Lower leg skin (tissue), 4 donors: ENCODE data around the gene CNIH2. TPM values are rescaled to one million over a fixed set of nuclear protein-coding genes. Genes with fewer than 3 reads are reported as not detected.

ENCODE experiments used
- DNase-seq, 2 donors: peaks; one replicate each; pipeline ENCODE4 v3.0.0-alpha.2; 2019; ENCODE audit warnings: low spot score in 2 of 2
- H3K4me3 ChIP-seq: fragments of 200-600 bp; sonication (generic); 2 replicates; pipeline ENCODE4 v1.5.1; 2017; ENCODE audit warnings: mild to moderate bottlenecking, low read depth; ENCODE audit not compliant: poor library complexity, severe bottlenecking
- CTCF ChIP-seq, 3 donors: fragments of 450-650 bp; IDR thresholded peaks; one replicate each; pipeline ENCODE4 v1.5.1; 2016; ENCODE audit warnings: antibody characterized with exemption in 3 of 3, mild to moderate bottlenecking in 3 of 3, moderate library complexity in 2 of 3
- POLR2A ChIP-seq, 2 donors: fragments of 450-650 bp; IDR thresholded peaks; one replicate each; pipeline ENCODE4 v1.6.1; 2016 to 2017; ENCODE audit warnings: antibody characterized with exemption in 2 of 2, mild to moderate bottlenecking in 1 of 2, moderate library complexity in 1 of 2
- WGBS, 2 donors: methylation state at CpG; one replicate each; pipeline ENCODE4 v1.1.5; 2018; 5-methylcytosine and 5-hydroxymethylcytosine counted together
- intact Hi-C: fragments of 100-400 bp; cut with DNase I; formaldehyde crosslinking; loops from one replicate; pipeline ENCODE4 v1.15.0; 2023; ENCODE audit warnings: low total_unique reads
- total RNA-seq, 4 donors: library from RNA; depleted of rRNA; stranded (reverse); fragments of >200 nt; gene quantifications; one replicate each; pipeline ENCODE4 v1.1.0, GENCODE V29; 2016

The CNIH2 gene
- total RNA-seq, 4 donors from 2014 or later = 0.42 to 3.2 TPM; not detected in 2

GRCh38 chr11:66239998-66240780 lies 37.8 kb upstream of the CNIH2 start:
- intact Hi-C loops = no loop called here
- H3K4me3 ChIP-seq = no peak overlapping the region
- 89 to 90% methylated on average over 25 of the region's 25 CpGs for WGBS, 2 donors
- DNase-seq = no peak
- TF ChIP-seq CTCF (IDR thresholded peaks at IDR 0.05) (no peak), POLR2A (IDR thresholded peaks at IDR 0.05) (no peak)

DNA sequence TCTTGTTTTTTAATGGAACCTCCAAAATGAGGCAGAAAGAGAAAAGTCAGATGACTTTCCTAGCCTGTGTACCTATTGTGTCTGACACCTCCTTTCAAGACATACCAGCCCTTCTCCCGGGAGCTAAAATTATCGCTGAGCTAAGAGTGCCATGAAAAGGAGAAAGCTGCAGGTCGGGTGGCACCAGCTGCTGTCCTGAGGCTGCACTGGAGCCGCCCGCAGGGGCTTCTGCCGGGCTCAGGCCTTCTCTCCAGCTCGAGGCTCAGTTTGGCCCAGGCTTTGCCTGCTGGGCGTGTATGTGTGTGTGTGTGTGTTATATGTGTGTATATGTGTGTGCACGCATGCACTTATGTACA lies 37.2 kb upstream of the CNIH2 start:
- no peak overlapping the region for H3K4me3 ChIP-seq
- intact Hi-C loops = no loop called here
- 86 to 93% methylated on average over 9 of the region's 9 CpGs for WGBS, 2 donors
- no peak for DNase-seq
- TF ChIP-seq CTCF (IDR thresholded peaks at IDR 0.05) (no peak), POLR2A (IDR thresholded peaks at IDR 0.05) (no peak)

GRCh38 chr11:66242095-66242765 lies 35.7 kb upstream of the CNIH2 start:
- intact Hi-C loops = no loop called here
- 85% methylated on average over 14 of the region's 14 CpGs for WGBS, 2 donors
- TF ChIP-seq POLR2A (IDR thresholded peaks at IDR 0.05) (no peak), CTCF (IDR thresholded peaks at IDR 0.05) (no peak)
- no peak for DNase-seq
- H3K4me3 ChIP-seq = no peak overlapping the region

- WGBS, 2 donors = 75 to 77% methylated on average over 13 of the region's 13 CpGs
- intact Hi-C loops = no loop called here
- DNase-seq = no peak
- TF ChIP-seq POLR2A (IDR thresholded peaks at IDR 0.05) = no peak
- TF ChIP-seq CTCF (IDR thresholded peaks at IDR 0.05) = no peak
- no peak overlapping the region for H3K4me3 ChIP-seq
These were observed 34.0 kb upstream of the CNIH2 start for GRCh38 chr11:66243782-66244535.

- no peak for DNase-seq
- intact Hi-C loops = no loop called here
- TF ChIP-seq CTCF (IDR thresholded peaks at IDR 0.05) = no peak
- TF ChIP-seq POLR2A (IDR thresholded peaks at IDR 0.05) = no peak
- 86 to 88% methylated on average over 4 of the region's 4 CpGs for WGBS, 2 donors
- no peak overlapping the region for H3K4me3 ChIP-seq
These were observed 30.7 kb upstream of the CNIH2 start for GRCh38 chr11:66247295-66247694.
